ENCODE results near the gene ARPC3.

DNA sequence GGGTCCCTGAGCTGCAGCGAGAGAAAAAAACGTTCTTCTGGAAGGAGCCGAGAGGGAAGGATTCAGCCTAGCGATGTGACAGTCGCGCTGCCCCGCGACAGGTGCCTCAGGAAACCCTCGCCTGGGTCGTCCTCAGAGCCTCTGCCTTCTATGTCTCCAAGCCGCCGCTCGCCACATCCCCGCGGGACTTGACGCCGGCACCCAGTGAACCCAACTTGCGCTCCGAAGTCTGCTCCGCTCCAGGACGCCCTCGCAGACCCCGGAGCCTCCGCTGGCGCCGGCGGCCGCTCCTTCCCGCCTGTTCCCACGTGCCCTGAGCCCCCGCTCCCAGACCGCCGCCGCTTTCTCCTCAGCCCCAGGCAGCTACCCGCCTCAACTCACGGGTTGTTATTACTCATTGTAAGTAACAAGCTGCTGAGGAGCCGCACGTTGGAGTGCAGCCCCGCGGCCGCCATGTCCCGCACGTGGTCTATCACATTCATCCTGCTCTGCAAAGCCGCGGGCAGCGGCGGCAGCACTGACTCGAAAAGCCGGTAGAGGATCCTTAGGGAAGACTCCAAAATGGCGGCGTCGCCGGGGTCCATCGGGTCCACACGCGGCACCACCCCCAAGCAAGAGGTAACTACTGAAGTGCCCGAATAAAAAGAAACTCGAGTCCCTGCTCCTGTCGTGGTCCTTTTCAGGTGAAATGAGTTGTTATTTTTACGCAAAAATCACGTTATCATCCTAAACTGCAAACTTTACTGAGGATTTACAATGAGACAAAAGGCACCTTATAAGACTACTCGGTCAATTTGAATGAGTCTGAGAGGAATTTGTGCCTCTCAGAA, 46.8 kb downstream of the ARPC3 start, which contains the start of gene ANAPC7:
- TF ChIP-seq, protein P1, sequence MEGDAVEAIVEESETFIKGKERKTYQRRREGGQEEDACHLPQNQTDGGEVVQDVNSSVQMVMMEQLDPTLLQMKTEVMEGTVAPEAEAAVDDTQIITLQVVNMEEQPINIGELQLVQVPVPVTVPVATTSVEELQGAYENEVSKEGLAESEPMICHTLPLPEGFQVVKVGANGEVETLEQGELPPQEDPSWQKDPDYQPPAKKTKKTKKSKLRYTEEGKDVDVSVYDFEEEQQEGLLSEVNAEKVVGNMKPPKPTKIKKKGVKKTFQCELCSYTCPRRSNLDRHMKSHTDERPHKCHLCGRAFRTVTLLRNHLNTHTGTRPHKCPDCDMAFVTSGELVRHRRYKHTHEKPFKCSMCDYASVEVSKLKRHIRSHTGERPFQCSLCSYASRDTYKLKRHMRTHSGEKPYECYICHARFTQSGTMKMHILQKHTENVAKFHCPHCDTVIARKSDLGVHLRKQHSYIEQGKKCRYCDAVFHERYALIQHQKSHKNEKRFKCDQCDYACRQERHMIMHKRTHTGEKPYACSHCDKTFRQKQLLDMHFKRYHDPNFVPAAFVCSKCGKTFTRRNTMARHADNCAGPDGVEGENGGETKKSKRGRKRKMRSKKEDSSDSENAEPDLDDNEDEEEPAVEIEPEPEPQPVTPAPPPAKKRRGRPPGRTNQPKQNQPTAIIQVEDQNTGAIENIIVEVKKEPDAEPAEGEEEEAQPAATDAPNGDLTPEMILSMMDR (IDR thresholded peaks at IDR 0.05; ENCODE audit: poor library complexity) = peak; percentile 21
- TF ChIP-seq EZH2 (IDR thresholded peaks at IDR 0.05; ENCODE audit: borderline replicate concordance) = no peak
- no peak for TF ChIP-seq EZH2phosphoT487 (IDR thresholded peaks at IDR 0.05; ENCODE audit: low read depth, severe bottlenecking, unreplicated experiment)
